Measurements from ENCODE around the gene CCDC149.

Gene CCDC149

DNA sequence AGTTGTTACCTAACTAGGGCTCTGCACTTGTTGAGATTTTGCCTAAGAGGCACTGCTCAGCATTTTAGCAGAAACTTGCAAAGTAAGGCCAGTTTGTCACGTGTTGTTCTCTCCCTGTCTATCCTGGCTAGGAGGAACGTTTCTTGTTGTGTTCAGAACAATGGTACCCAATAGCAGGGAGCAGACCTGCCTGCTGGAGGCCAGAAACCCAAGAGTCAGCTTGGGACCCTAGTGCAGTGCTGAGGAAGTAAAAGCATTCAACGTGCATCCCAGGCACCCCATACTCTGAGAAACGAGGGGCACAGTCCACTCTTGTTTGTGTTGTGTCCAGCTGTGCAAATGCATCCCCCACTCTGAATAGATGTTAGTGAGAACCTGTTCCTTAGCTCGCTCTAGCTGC, 75.1 kb downstream of the CCDC149 start:
- POLR2A ChIA-PET (ENCODE audit: low non-redundant PET) = no interaction called here
- TF ChIP-seq, protein P1, sequence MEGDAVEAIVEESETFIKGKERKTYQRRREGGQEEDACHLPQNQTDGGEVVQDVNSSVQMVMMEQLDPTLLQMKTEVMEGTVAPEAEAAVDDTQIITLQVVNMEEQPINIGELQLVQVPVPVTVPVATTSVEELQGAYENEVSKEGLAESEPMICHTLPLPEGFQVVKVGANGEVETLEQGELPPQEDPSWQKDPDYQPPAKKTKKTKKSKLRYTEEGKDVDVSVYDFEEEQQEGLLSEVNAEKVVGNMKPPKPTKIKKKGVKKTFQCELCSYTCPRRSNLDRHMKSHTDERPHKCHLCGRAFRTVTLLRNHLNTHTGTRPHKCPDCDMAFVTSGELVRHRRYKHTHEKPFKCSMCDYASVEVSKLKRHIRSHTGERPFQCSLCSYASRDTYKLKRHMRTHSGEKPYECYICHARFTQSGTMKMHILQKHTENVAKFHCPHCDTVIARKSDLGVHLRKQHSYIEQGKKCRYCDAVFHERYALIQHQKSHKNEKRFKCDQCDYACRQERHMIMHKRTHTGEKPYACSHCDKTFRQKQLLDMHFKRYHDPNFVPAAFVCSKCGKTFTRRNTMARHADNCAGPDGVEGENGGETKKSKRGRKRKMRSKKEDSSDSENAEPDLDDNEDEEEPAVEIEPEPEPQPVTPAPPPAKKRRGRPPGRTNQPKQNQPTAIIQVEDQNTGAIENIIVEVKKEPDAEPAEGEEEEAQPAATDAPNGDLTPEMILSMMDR (conservative IDR thresholded peaks at IDR 0.05; ENCODE audit: low read depth) = no peak
- CTCF ChIA-PET = interaction anchor here (0.7 to 0.8 kb wide), 2 partner anchors 143 to 364 kb away, joined by 3 to 5 read pairs; no protein-coding TSS in a partner anchor
- H3K27ac ChIP-seq = no peak overlapping the region
- no peak for DNase-seq (ENCODE audit: low spot score)

GRCh38 chr4:24837336-24837735, 75.5 kb downstream of the CCDC149 start:
- CTCF ChIA-PET = interaction anchor here (0.7 to 0.8 kb wide), 2 partner anchors 143 to 364 kb away, joined by 3 to 5 read pairs; no protein-coding TSS in a partner anchor
- TF ChIP-seq, protein P1 (conservative IDR thresholded peaks at IDR 0.05; ENCODE audit: low read depth) = no peak
- POLR2A ChIA-PET (ENCODE audit: low non-redundant PET) = no interaction called here
- DNase-seq (ENCODE audit: low spot score) = no peak
- H3K27ac ChIP-seq = no peak overlapping the region

DNA sequence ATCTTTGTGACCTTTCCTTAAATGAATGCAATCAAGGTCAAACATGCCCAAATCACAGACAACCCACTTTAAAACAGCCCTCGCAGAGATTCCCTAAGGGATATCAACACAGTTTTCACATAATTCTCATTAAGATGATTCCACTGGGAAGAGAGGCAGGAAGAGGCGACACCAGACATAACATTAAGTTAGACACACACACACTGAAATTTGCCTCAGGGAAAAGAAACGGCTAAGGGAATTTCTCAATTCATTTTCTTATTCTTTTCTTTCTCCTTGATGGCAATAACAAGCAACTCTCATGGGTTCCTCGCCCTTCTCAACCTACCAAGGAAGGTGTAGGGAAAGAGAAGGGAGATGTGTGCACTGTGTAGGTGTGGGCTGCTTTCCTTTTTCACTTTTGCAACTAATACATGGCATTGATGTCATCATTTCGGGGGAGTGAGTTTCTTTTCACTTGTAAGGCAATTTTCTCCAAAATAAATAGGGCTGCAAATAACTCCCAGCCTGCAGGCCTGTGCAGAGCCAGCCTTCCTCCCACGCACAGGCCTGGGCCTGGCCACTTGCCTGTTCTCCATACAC, 76.1 kb downstream of the CCDC149 start:
- ChIA-PET CTCF (interaction anchor here (0.7 to 0.8 kb wide), 2 partner anchors 154 to 363 kb away, joined by 3 to 5 read pairs; no protein-coding TSS in a partner anchor), POLR2A (ENCODE audit: low non-redundant PET) (no interaction called here)
- TF ChIP-seq, protein P1 (conservative IDR thresholded peaks at IDR 0.05; ENCODE audit: low read depth) = no peak

GRCh38 chr4:24835696-24836095, 77.1 kb downstream of the CCDC149 start:
- POLR2A ChIA-PET (ENCODE audit: low non-redundant PET) = no interaction called here
- CTCF ChIA-PET = no interaction called here

More for the DNA sequence above, 76.1 kb downstream of the CCDC149 start:
- H3K27ac ChIP-seq = no peak overlapping the region
- no peak for DNase-seq (ENCODE audit: low spot score)

DNA sequence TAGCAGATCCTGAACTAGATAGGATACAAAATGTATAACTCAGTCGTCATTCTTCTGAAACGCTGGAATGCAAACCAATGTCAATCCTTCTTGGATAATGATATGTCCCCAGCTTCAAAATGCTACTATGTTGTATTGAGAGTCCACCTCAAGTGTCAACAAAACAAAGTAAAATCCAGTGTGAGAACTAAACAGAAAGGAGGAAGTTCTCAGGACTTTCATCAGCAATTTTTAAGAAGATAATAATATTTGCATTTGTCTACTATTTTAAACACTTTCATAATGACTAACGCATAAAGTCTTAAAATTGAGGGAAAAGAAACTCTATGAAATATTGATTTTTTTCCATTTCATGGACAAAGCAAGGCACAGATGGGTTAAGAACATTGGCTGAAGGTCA, 81.2 kb downstream of the CCDC149 start:
- TF ChIP-seq, protein P1 (conservative IDR thresholded peaks at IDR 0.05; ENCODE audit: low read depth) = no peak
- ChIA-PET CTCF (interaction anchor here (0.6 to 0.8 kb wide), 2 partner anchors 149 to 225 kb away, joined by 3 read pairs; no protein-coding TSS in a partner anchor), POLR2A (ENCODE audit: low non-redundant PET) (no interaction called here)
- DNase-seq (ENCODE audit: low spot score) = no peak
- H3K27ac ChIP-seq = no peak overlapping the region

More at GRCh38 chr4:24835696-24836095, 77.1 kb downstream of the CCDC149 start:
- DNase-seq (ENCODE audit: low spot score) = no peak
- TF ChIP-seq, protein P1 (conservative IDR thresholded peaks at IDR 0.05; ENCODE audit: low read depth) = no peak
- no peak overlapping the region for H3K27ac ChIP-seq

GRCh38 chr4:24824720-24825119, 88.1 kb downstream of the CCDC149 start:
- TF ChIP-seq, protein P1 (conservative IDR thresholded peaks at IDR 0.05; ENCODE audit: low read depth) = no peak
- H3K27ac ChIP-seq = no peak overlapping the region
- DNase-seq (ENCODE audit: low spot score) = no peak
- ChIA-PET POLR2A (ENCODE audit: low non-redundant PET) (no interaction called here), CTCF (interaction anchor here (0.6 kb wide), 1 partner anchor 95 kb away, joined by 3 read pairs; no protein-coding TSS in a partner anchor)
